ENCODE measurements around the gene ARVCF.

The ARVCF gene

DNA sequence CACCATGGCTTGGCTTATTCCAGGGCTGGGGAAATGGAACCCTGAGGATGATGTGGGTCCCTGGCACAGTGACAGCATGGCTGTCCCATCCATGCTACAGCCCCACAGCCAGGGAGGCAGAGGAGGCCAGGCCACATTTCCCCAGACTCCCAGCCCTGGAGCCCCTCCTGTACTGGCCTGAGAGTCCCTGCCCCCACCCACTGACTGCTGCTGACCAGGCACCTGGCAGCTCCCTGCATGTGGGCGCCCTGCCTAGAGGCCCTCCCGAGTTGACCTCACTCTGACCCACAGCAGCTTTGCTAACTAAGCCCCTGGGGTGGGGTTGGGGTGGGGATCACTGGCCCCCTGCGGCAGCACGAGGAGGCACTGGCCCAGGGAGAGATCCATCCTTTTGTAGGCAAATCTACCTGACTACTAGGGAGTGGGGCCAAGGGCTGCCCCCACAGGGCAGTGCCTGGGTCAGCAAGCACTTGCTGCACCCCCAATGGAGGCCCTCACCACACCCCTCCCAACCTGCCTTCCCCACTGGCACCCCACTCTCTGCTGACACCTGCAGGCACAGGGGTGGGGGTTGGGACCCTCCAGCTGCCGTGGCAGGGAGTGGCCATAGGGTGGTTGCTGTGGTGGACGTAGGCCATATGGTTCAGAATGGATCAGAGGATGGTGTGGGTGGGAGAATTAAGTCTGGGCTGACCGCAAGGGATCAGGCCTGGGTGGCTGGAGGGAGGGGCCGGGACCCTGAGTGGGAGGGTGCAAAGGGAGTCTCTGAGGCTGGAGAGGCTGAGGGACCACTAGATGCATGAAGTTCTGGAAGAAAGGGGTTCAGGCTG, 17.4 kb downstream of the ARVCF start:
- no peak for DNase-seq (ENCODE audit: low read depth in 2 of 2)

DNA sequence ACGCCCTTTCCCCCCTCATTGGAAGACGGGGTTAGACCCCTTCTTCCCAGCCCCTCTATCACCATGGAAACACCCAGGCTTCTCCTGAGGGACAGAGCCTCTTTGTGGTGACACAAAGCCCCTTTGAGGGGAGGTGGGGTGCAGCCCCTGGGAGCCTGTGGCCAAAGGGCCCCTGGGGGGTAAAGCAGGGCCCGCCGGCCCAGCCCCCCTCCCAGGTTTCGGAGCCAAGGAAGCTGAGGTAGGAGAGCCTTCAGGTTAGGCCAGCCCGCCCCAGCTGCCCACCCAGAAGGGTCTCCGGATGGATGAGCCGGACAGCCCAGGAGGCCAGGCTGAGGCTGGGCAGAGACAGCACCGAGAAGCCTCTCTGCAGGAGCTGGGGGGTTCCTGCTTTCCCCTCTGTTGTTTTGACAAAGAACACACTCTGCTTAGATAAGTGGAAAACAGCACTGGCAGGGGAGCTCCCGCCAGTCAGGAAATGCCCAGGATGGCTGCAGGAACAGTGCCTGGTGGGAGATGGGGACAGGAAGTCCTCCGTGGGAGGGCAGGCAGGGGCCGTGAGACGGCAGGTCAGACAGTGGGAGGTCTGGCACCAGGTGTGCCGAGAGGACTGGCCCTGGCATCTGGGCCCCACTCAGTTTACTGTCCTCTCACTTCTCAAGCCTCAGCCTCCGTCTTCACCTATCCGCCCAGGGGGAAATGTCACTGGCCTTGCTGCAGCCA, 18.2 kb downstream of the ARVCF start:
- no peak for DNase-seq (ENCODE audit: low read depth in 2 of 2)

DNA sequence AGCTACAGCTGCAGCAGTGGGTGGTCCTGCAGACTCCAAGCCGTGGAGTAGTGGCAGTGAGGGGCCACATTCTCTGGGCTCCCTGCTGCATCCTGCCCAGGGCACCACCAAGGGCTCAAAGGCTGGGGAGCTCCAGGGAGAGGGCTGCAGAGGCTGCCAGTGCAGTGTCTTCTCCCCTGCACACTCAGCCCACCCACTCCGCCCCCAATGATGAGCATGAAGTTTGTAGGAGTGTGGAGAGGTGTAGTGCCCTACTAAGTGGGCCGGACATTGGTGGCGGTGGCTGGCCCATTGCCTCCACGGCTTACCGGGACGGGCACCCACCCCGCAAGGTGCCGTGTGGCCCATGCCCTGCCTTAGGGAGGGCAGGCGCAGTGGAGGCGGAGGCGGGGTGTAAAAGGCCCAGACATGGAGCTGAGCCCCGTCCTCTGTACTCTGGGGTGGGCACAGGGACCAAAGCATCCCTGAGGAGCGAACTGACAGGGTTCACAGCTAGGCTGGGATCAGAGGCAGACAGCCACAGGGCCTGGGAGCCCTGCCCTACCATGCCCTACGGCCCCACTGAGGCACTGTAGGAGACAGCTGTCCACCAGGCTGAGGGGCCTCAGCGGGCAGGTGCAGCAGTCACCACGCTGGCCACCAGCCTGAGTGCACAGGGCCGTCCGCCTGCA, 18.9 kb downstream of the ARVCF start:
- no peak for DNase-seq (ENCODE audit: low read depth in 2 of 2)

DNA sequence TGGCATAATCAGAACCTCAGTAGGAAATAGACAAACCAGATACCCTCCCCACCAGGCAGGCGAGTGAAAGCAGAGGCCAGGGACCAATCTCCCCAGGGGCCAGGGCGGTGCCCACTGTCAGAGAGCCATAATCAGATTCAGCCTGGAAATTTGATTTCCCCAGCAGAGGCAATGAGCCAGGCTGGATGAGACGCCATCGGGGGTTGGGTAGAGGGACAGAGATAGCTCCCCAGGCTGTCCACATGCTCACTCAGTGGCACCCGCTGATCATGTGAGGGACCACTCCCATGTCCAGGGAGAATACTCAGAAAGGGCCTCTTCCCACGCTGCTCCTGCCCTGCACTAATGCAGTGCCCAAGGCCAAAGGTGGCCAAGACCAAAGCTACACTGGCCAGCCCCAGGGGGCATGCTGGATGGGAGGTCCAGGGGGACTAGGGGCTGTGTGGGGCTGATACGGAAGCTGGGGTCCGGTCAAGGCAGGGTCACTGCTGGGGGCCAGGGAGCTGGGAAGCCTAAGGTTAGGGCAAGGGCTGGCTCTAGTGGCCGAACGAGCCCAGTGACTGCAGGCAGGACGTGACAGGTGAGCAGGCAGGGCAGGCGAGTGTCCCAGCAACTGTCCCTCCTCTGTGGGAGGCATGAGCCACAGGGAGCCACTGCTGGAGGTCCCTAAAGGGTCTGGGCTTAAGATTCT, 19.8 kb downstream of the ARVCF start:
- no peak for DNase-seq (ENCODE audit: low read depth in 2 of 2)

DNA sequence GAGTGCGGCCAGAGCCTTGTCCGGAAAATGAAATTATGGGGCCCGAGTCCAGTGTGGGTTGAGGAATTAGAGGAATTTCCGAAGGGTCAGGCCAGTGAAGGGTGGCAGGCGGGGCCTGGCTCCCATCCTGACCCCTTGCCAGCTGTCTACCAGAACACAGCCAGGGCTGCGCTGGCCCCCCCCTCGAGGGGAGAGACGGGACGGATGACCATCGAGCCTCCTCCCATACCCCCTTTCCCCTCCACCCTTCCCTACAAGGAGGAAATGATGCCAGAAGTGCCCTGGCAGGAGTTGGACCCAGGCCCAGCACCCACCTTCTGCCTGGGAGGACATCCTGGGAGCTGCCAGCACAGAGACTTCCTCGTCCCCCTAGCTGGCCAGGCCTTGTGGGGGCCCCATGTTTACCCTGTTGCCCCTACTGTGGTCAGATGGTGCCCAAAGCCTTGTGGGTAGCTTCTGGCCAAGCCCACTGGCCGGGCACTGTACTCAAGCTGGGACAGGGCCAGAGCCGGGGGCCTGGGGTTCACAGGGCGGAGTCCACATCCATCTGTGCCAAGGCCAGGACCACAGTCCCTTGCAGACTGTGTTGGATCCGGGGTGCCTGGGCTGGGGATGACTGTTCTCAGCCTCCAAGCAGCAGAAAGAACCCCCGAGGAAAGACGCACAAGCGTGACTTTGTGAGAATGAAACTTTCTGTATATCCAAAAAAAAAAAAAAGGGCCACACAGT, 20.8 kb downstream of the ARVCF start:
- no peak for DNase-seq (ENCODE audit: low read depth in 2 of 2)

DNA sequence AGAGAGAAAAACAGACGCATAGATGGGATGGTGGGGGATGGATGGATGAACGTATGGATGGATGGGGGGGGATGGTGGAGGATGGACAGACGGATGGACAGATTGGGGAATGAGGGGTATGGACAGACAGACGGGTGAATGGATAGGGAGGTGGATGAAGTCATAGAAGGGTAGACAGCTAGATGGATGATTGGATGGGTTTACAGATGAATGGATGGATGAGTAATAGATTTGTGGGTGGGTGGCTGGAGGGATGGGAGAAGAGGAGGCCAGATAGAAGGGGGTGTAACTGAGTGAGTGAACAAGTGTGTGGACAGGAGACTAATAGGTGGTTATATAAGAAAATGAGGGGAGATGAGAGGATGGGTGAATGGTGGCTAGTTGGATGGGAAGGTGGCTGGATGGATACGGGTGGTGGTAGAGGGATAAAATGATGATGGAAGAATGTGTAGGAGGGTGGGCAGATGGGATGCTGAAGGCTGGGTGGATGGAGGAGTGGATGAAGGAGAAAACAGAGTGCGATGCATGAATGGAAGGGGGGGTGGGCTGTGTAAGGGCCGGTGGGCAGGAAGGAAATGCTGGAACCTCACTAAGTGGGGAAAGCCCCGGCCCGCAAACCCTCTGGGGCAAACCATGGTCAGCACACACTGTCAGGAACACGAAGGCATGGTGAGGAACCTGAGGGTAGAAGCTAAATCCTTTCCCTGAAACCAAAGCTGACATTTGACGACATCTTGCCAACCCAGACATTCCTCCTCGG, 21.6 kb downstream of the ARVCF start:
- DNase-seq (ENCODE audit: low read depth in 2 of 2) = no peak

DNA sequence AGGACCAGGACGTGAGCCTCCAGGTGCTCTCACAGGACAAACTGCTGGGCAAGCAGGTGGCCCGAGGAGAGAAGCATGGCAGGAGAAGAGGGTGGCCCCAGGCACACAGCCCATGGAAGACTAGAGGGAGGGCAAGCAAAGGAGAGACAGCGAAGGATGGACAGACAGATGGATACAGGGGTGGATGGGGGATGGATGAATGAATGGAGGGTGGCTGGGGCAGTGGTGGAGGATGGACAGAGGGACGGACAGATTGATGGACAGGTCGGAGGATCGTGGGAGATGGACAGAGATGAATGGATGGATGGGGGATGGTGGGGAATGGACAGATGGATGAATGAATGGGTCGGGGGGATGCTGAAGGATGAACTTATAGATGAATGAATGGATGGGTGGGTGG, 22.7 kb downstream of the ARVCF start:
- DNase-seq (ENCODE audit: low read depth in 2 of 2) = no peak

DNA sequence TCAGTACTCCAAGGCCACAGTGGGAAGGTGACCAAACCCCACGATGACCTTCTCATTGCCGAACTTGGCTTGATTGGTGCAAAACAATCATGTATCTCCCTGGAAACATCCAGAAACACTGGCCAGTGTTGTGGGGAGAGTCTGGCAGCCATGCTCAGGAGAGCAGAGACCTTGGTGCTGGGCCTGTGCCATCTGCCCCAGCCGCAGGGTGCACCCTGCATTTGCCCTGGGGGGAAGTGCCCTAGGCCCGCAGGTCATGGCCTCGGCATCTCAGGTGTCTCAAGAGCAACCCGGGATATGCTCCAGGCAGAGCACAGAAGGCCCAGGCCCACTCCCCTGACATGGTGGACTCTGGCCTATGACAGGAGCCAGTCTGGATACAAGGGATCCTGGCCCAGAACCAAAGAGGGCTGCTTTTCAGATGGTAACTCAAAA, 23.7 kb downstream of the ARVCF start:
- no peak for DNase-seq (ENCODE audit: low read depth in 2 of 2)

DNA sequence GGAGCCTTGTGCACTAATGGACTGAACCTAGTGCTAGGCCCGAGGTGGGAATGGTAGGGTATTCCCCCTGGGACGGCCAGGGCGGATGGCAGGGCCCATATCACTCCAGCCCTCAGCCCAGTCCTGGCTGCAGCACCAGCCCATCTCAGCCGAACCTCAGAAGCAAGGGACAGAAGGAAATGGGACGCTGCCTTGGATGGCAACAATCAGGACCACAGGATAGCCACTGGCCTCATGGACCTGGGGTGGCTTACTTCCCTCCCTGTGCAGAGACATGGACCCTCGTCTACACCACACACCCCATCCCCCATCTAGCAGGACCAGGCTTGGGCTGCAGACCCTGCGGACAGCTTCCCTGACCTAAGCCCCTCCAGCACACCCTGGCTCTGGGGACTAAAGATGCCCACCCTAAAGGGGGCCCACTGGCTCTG, 24.1 kb downstream of the ARVCF start:
- DNase-seq (ENCODE audit: low read depth in 2 of 2) = no peak

DNA sequence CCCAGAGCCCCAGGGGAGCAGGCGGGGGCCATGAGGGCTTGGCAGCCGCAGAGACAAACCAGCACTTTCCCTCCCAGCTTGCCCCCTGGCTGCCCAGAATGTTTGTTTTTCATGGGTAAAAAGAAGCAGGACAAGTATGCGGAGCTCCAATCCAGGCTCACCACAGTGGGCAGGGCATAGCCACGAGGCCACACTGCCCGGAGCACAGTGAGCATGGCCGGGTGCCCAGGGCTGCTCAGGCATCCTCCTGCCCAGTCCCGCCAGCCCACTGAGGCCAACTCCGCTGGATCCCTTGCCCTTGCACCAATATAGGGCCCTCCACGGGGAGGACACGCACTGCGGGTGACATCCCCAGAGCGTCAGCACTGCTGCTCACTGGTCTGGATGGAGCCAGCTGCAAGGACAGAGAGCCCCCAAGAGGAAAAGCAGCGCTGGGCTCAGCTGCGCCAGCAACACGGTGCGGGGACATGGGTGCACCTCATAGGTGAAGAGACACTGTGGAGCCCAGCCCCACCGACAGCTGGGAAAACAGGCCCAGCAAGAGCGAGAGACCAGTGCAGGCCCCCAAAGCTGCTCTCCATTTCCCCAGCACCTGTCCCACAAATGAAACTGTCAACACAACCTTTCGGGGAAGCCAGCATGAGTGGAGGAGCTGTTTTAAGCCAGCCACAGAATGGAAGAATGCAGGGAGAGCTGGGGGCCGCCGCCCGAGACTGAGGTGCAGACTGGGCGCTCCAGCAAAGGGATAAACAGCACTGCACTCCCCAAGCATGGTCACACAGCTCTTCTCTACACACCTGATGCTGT, 24.8 kb downstream of the ARVCF start:
- no peak for DNase-seq (ENCODE audit: low read depth in 2 of 2)

DNA sequence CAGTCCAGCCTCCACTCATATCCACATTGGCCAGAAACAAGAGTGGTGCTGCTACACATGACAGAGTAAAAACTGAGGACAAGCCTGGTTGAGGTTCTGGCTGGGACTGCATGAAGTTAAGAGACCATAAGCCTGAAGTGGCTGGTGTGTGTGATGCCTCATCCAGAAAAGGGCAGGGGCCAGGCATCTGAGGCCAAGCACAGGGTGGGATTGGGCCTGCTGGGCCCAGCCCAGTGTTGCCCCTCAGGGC, 25.3 kb downstream of the ARVCF start:
- no peak for DNase-seq (ENCODE audit: low read depth in 2 of 2)

DNA sequence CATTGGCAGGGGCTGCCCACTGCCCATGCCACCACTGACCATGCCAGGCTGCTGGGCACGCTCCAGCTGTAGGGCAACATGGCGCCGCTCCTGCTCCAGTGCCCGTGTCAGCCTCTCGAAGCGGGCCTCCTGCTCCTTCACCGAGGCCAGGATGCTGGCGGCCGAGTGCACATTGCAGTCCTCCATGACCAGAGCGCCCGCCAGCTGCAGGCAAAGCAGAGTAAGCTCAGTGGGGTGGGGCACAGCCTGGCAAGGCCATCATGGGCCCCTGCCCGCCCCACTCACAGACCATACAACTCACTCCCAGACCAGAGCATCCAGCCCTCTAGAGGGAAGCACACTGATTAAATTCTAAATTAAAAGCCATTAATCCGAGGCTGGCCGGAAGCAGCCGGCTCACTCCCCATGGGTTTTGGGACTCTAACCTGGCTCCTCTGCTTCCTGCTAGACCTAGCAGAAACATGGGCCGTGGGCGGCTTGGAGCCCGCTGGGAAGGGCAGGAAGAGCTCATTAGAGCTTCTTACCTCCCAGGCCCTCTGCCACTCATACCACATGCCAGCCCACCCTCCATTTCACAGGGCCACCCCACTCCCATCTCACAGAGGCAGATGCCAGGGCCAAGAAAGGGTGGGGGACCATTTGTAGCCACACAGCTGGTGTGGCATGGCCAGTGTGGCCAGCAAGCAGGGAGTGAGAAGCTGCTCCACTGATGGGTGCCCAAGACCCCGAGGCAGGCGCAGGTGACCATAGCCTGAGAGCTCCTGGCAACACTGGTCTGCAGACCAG, 25.8 kb downstream of the ARVCF start:
- DNase-seq (ENCODE audit: low read depth in 2 of 2) = no peak

DNA sequence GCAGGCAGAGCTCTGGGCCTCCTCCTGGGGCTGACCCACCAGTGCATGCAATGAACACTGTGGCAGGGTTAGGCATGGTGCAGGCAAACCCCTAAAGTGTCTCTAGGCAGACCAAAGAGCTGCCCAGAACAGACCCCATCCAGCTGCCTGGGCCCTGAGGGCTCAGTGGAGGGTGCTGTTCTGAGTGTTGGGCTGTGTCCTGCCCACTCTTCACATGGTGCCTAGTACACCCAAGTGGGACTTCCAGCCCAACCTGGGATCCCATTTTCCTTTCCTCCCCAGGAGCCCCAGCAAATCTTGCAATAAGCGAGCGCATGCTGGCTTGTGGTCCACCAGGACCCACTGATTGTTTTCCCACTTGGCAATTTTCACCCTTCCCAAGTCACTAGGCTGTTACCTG, 26.4 kb downstream of the ARVCF start:
- DNase-seq (ENCODE audit: low read depth in 2 of 2) = no peak

DNA sequence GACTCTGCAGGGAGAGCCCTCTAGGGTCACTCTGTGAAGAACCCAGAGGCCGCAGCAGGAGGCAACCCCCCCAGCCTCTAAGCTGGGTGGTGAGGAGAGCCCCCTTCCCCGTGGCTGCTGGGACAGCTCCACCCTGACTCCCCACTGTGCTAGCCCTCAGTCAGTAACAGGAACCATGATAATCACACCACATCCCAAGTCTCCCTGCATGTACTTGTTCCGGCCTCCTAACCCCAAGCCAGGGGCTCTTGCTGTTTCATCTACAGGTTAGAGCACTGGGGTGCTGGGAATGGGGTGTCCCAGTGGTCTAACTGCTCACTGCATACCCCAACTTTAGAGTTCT, 26.9 kb downstream of the ARVCF start:
- no peak for DNase-seq (ENCODE audit: low read depth in 2 of 2)

DNA sequence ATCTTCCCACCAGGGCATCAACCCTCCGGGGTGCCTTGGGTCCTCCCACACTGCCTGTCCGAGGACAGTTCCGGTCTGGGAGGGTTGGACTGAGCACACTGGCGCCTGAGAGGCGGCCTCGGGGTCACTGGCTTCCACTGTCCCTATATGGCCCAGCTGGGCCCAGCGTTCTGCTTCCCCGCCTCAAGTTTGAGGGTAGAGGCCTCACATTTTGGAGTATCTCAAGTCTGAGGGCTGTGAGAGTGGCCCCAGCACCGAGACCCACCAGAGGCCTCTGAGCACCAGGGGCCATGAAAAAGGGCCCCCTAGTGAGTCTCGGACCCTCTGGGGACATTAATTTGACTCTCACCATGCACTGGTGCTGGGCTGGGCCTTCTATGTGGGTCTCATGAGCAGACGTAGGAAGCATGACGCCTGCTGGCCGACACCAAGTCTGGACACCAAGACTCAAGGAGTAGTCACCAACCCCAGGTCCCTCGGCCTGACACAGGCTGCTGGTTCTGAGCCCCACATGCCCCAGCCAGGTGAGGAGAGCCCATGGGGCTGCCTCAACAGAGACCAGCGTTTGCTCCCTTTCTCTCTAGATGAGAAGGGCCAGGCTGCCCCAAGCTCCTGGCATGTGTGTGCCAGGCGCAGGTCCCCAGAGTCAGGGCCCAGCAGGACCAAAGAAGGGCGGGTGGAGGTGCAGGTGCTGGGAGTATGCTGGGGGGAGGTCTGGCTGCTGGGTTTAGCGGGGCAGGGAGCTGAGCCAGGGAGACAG, 27.5 kb downstream of the ARVCF start:
- DNase-seq (ENCODE audit: low read depth in 2 of 2) = no peak

DNA sequence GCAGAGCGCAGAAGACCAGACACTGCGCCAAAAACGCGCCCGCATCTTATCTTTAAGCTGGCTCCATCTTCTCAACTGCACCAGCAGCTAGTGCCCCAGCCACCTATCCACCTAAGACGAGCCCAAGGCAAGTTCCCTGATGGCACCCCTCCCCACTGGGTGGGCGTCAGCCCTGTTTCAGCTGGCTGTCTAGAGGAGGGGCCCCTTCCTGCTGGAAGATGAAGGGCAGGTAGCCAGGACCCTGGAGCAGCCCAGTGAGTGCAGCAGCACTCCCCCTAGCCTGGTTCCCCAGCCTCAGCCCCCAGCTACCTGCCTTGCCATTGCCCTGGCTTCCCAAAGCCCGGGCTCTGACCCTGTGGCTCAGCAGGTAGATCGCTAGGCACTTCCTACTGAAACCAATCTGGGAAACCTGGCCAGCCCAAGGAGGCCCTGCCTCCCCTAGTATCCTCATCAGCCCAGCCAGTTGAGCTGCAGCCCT, 28.3 kb downstream of the ARVCF start:
- DNase-seq (ENCODE audit: low read depth in 2 of 2) = no peak

DNA sequence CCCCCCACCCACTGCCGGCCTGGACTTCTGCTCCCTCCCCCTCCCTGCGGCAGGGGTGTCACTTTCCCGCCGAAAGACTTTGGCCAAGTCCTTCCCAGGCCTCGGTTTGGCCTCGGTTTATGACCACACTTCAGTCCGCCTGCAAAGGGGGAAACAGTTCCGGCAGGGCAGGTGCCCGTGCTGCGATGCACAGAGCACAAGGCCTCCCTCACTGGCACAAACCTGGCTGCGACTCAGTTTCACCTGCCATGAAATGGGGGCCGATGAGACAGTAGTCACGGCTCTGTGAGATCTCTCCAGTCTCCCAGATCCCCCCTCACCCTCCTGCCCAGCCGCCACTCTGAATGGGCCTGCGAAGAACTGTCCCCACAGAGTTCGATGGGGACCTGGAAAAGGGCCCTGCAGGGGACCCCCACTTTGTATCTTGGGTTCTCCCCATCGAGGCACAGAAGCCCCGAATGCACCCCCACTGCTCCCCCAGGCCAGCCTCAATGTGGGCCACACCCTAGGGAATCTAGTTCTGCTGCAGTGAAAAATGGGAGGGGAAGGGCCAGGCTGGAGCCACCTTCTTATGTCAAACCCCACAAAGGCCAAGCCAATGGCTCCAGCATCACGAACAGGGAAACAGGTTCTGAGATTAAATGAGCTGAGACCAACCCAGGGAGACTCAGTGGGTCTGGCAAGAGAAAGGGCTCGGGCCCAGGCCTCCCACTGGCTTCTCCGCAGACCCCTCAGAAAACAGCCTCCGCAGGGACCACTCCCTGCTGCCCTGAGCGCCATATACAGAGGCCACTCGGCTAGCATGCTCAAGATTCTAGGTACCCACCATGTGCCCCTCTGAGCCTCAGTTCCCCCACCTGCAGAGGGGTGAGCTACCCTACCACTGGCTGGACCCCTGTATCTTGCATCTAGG, 29.0 kb downstream of the ARVCF start:
- no peak for DNase-seq (ENCODE audit: low read depth in 2 of 2)

Measured in stimulated activated CD4-positive, alpha-beta T cell treated with anti-CD3 and anti-CD28 coated beads, Interleukin-1b, Interleukin-23, amount 100 ng/mL, for 4 hours (primary cell).